K562 (cell line): ENCODE data around the gene SLC33A1. TPM values are rescaled to one million over a fixed set of nuclear protein-coding genes. Genes with fewer than 3 reads are reported as not detected.

Experiments used
- EWSR1 ChIP-seq: fragments of 450-650 bp; IDR thresholded peaks from 2 replicates; pipeline ENCODE4 v1.6.1; 2018; ENCODE audit warnings: borderline replicate concordance, mild to moderate bottlenecking, low read depth, moderate library complexity; ENCODE audit not compliant: partially characterized antibody
- HDAC3 ChIP-seq: fragments of 450-650 bp; IDR thresholded peaks from 2 replicates; pipeline ENCODE4 v1.6.1; 2018; ENCODE audit warnings: borderline replicate concordance, mild to moderate bottlenecking, moderate library complexity; ENCODE audit not compliant: partially characterized antibody
- LCOR ChIP-seq: sonication (generic); formaldehyde crosslinking; IDR thresholded peaks from 2 replicates; pipeline ENCODE4 v1.8.0; 2022; ENCODE audit warnings: mild to moderate bottlenecking, missing genetic modification reagents
- NEUROD1 ChIP-seq: fragments of 150-350 bp; IDR thresholded peaks from 2 replicates; pipeline ENCODE4 v1.6.1; 2014; ENCODE audit warnings: borderline replicate concordance, low read length, low read depth; ENCODE audit not compliant: partially characterized antibody
- PHB ChIP-seq: fragments of 250-450 bp; sonication (Bioruptor Pico); IDR thresholded peaks from 2 replicates; pipeline ENCODE4 v1.5.0; 2021
- RHOXF2B ChIP-seq: fragments of 250-450 bp; sonication (Bioruptor Pico); conservative IDR thresholded peaks from 2 replicates; pipeline ENCODE4 v1.5.1; 2021
- SMARCA4 ChIP-seq: fragments of 450-650 bp; IDR thresholded peaks from 2 replicates; pipeline ENCODE4 v1.6.1; 2016
- SRF ChIP-seq, 2 experiments: fragments of 250-450, 450-650 bp in 1 of 2; sonication (Bioruptor Pico) in 1 of 2; sonication (generic) in 1 of 2; formaldehyde crosslinking; IDR thresholded peaks; 2 replicates each; pipeline versions ENCODE4 v1.5.0 to v1.5.1; 2020 to 2022; ENCODE audit warnings: mild to moderate bottlenecking in 1 of 2, missing genetic modification reagents in 1 of 2
- TAF1 ChIP-seq: IDR thresholded peaks from 2 replicates; pipeline ENCODE4 v1.6.1; 2011; ENCODE audit warnings: mild to moderate bottlenecking, low read length, moderate library complexity; ENCODE audit not compliant: insufficient read depth, control insufficient read depth, severe bottlenecking; ENCODE audit errors: extremely low read depth
- TFAM ChIP-seq: fragments of 250-450 bp; sonication (Bioruptor Pico); conservative IDR thresholded peaks from 2 replicates; pipeline ENCODE4 v1.5.0; 2021; ENCODE audit warnings: mild to moderate bottlenecking, moderate library complexity
- ZC3H11A ChIP-seq: IDR thresholded peaks from 2 replicates; pipeline ENCODE4 v1.6.1; 2012; ENCODE audit warnings: low read depth, low read length, improper control_type of control experiment
- ZNF263 ChIP-seq: sonication (generic); formaldehyde crosslinking; IDR thresholded peaks from 2 replicates; pipeline ENCODE4 v1.8.0; 2022; ENCODE audit warnings: mild to moderate bottlenecking, missing genetic modification reagents, borderline replicate concordance
- ZNF354B ChIP-seq: fragments of 250-450 bp; sonication (Bioruptor Pico); IDR thresholded peaks from 2 replicates; pipeline ENCODE4 v1.4.0; 2020
- ZNF77 ChIP-seq: fragments of 250-450 bp; sonication (Bioruptor Pico); IDR thresholded peaks from 2 replicates; pipeline ENCODE4 v1.5.0; 2020
- polyA plus RNA-seq, 8 experiments: library from polyadenylated mRNA; depleted of rRNA in 4 of 8; stranded (reverse) in 5 of 8; unstranded in 3 of 8; fragments of >200 nt; fragmentation: Nextera tagmentation in 2 of 8; fragmentation: Illumina TruSeq in 1 of 8; extraction: Ambion mirVana in 2 of 8; extraction: Trizol in 1 of 8; gene quantifications; 2 replicates each; pipeline versions ENCODE4 v1.2.1 to v1.2.3, GENCODE V29; 2011 to 2014; ENCODE audit warnings: inconsistent platforms in 1 of 8, missing spikeins in 1 of 8
- total RNA-seq, 7 experiments: library from RNA; depleted of rRNA in 6 of 7; stranded (reverse); fragments of >200 nt in 6 of 7; fragmentation: Illumina TruSeq in 2 of 7; extraction: Trizol in 2 of 7; gene quantifications; 2 replicates each; pipeline versions ENCODE4 v1.2.1 to v1.2.3, GENCODE V29; 2011 to 2021; ENCODE audit warnings: low replicate concordance in 1 of 7
- TF ChIP-seq, protein P1 (sequence below), 2 experiments: fragments of 450-650 bp; formaldehyde crosslinking in 1 of 2; IDR thresholded peaks; 2 replicates each; pipeline versions ENCODE4 v1.4.0 to v1.6.1; 2014 to 2020; ENCODE audit warnings: mild to moderate bottlenecking in 2 of 2, borderline replicate concordance in 1 of 2, low read depth in 1 of 2
- TF ChIP-seq, protein P2 (sequence below): IDR thresholded peaks from 2 replicates; pipeline ENCODE4 v1.6.1; 2016; ENCODE audit warnings: missing genetic modification characterization, missing compliant biosample characterization
- TF ChIP-seq, protein P3 (sequence below), 2 experiments: fragments of 450-650 bp in 1 of 2; sonication (generic) in 1 of 2; formaldehyde crosslinking in 1 of 2; IDR thresholded peaks in 1 of 2; conservative IDR thresholded peaks in 1 of 2; 2 replicates each; pipeline versions ENCODE4 v1.6.1 to v1.8.1; 2016 to 2023; ENCODE audit warnings: mild to moderate bottlenecking in 2 of 2, moderate library complexity in 2 of 2, inconsistent platforms in 1 of 2, missing genetic modification reagents in 1 of 2

The SLC33A1 gene
- total and polyA plus RNA-seq, 9 of the 15 experiments (the other 6 are each of a cell fraction or from before 2014, with no cell fraction given), result 6.2 to 26.8 (median 19.6) TPM

DNA sequence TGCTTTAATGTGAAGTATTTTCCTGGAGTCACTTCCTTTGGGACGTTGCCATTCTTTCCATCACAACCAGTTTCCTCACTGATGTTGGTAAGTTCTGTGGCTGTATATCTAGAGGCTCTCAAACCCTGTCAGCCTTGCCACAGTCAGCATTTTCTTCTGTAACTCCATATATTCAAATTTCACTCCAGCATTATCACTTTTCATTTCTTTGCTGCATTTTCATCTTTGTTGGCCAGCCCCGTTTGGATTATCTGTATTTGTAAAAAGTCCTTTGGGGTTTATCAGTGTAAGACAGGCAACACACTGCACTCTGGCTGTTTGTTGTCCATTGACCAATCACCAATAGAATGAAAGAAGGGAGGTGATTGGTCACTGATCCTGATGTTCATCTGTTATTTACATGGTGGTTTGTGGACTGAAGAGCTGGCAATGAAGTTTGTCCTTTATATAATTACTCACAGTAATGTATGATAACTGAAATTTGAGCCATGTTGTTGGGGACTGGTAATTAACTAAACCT is 36.5 kb upstream of the SLC33A1 start (continued):
- TF ChIP-seq, protein P1, sequence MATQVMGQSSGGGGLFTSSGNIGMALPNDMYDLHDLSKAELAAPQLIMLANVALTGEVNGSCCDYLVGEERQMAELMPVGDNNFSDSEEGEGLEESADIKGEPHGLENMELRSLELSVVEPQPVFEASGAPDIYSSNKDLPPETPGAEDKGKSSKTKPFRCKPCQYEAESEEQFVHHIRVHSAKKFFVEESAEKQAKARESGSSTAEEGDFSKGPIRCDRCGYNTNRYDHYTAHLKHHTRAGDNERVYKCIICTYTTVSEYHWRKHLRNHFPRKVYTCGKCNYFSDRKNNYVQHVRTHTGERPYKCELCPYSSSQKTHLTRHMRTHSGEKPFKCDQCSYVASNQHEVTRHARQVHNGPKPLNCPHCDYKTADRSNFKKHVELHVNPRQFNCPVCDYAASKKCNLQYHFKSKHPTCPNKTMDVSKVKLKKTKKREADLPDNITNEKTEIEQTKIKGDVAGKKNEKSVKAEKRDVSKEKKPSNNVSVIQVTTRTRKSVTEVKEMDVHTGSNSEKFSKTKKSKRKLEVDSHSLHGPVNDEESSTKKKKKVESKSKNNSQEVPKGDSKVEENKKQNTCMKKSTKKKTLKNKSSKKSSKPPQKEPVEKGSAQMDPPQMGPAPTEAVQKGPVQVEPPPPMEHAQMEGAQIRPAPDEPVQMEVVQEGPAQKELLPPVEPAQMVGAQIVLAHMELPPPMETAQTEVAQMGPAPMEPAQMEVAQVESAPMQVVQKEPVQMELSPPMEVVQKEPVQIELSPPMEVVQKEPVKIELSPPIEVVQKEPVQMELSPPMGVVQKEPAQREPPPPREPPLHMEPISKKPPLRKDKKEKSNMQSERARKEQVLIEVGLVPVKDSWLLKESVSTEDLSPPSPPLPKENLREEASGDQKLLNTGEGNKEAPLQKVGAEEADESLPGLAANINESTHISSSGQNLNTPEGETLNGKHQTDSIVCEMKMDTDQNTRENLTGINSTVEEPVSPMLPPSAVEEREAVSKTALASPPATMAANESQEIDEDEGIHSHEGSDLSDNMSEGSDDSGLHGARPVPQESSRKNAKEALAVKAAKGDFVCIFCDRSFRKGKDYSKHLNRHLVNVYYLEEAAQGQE (IDR thresholded peaks at IDR 0.05; ENCODE audit: borderline replicate concordance), result no peak
- TF ChIP-seq, protein P1 (CRISPR knock-in tag; IDR thresholded peaks at IDR 0.05; ENCODE audit: low read depth), result no peak
- TF ChIP-seq, protein P2, sequence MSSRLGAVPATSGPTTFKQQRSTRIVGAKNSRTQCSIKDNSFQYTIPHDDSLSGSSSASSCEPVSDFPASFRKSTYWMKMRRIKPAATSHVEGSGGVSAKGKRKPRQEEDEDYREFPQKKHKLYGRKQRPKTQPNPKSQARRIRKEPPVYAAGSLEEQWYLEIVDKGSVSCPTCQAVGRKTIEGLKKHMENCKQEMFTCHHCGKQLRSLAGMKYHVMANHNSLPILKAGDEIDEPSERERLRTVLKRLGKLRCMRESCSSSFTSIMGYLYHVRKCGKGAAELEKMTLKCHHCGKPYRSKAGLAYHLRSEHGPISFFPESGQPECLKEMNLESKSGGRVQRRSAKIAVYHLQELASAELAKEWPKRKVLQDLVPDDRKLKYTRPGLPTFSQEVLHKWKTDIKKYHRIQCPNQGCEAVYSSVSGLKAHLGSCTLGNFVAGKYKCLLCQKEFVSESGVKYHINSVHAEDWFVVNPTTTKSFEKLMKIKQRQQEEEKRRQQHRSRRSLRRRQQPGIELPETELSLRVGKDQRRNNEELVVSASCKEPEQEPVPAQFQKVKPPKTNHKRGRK (tag), result no peak
- TF ChIP-seq TFAM (CRISPR knock-in tag) (no peak), ZC3H11A (no peak), LCOR (peak; percentile 68; the same call in 1 of the 2 replicates), RHOXF2B (CRISPR knock-in tag) (no peak), SMARCA4 (peak; percentile 93), TAF1 (no peak), HDAC3 (no peak), ZNF354B (no peak), SRF (CRISPR knock-in tag; IDR thresholded peaks at IDR 0.05) (no peak), PHB (CRISPR knock-in tag) (no peak), EWSR1 (no peak), NEUROD1 (peak; percentile 51), ZNF77 (CRISPR knock-in tag) (no peak), ZNF263 (no peak)
- TF ChIP-seq, protein P3, sequence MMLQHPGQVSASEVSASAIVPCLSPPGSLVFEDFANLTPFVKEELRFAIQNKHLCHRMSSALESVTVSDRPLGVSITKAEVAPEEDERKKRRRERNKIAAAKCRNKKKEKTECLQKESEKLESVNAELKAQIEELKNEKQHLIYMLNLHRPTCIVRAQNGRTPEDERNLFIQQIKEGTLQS (IDR thresholded peaks at IDR 0.05), result 0 out of 2 replicates have a peak, but pooled peaks have one; percentile 10
- TF ChIP-seq, protein P3 (CRISPR knock-in tag; conservative IDR thresholded peaks at IDR 0.05), result no peak
